Dedifferentiated amniotic fluid mesenchymal stem cell (primary cell): ENCODE data around the gene SELENOW.
"Not testable (repeated sequence)": the region's sequence is repeated elsewhere in the genome, so short reads cannot be mapped to it uniquely, and the experiment has no call there.

ENCODE experiments used
- DNase-seq: peaks from one replicate; pipeline ENCODE4 v3.0.0-alpha.2; 2016; ENCODE audit errors: extremely low spot score

Gene SELENOW

GRCh38 chr19:47778049-47778953 lies at the start of gene SELENOW:
Gene SELENOW, plus strand, starts transcription at chr19:47778703. Its CDS starts 83 bp downstream, at chr19:47778786.
- peak; percentile 31 for DNase-seq

DNA sequence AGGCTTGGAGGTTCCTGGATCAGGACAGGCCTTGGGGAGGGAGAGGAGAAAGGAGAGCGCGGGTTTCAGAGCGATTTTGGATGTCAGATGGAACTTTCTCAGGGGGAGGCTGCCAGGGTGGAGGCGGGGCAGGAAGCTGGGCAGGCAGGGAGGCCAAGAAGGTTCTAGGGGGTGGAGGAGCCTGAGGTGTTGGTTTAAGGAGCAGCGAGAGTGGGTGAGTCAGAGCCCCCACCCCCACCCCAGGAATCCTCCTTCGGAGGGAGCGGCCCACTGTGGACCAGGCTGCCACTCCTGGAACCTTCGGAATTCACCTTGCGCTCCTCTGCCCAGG lies 49.1 kb upstream of the SELENOW start:
- peak; percentile 75 for DNase-seq

DNA sequence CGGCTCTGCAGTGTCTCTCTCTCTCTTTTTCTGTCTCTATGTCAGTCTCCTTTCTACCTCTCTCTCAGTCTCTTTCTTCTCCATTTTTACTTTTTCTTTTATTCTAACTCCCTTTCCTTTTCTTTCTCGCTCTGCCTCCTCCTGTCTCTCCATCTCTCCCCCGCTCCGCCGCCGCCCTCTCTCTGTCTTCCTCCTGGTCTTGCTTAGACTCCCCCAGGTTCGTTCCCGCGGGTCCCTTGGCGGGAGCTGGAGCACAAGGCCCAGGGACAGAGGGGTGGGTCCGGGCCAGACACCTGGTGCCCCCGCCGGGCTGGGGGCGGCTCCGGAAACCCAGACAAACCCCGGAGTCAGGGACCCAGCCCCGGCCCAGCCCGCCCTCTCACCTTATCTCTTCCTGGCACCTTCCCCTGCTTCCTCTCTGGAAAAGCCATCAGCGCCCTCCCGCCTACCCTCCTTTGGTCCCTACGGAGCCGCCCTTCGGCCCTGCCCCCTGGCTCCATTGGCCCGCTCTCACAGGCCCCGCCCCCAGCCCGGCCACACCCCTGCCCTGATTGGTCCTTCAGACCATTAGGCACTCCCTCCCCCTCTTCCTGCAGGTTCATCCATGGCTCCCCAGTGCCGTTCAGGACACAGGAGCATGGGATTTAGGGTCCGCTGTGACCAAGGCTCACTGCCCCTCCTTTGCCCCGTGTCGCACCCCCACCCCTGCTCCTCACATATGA lies 48.5 kb upstream of the SELENOW start:
- DNase-seq, result no peak

DNA sequence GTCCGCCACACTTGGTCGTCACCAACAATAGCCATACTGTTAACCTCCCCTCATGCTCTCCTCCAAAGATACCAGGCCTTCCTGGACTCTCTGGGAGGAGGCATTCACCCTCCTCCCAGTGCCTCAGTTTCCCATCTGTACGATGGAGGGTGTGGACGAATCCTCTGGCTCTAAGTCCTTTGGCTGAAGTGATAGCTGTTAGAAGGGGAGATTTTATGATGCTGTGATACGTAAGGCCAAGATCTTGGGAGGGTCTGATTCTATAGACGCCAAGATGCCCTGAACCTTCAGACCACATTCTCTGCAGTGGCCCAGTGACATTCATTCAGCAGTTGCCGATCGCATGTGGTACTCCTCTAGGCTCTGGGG lies 48.0 kb upstream of the SELENOW start:
- DNase-seq, result no peak

DNA sequence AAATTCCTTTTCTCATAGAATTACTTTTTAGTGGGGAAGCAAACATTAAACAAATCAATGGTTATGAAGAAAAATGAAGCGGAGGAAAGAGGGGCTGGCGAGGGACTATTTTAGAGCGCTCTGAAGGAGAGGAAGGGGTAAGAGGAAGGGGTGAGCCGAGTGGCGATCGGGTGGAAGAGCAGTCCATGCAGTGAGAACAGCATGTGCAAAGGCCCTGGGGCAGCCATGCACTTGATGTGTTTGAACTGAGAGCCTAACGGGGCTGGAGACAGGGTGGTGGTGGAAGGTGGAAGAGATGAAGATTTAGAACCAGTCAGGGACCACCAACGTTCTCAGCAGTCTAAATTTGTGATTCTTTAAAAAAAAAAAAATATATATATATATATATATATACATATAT lies 47.6 kb upstream of the SELENOW start:
- DNase-seq, result no peak

DNA sequence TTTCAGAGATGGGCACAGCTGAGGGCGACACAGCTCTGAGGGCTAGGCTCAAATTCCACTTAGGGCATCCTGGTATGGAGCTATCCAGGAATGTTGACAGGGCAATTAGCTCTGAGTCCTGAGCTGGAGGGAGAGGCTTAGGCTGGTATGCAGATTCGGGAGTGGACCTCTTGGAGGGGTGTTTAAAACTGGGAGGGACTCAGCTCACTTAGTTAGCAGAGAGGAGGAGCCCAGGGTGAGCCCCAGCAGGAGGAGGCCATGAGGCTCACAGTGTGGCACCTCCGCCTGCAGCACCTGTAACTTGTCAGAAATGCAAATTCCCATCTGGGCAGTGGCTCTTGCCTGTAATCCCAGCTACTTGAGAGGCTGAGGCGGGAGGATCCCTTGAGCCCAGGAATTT lies 43.4 kb upstream of the SELENOW start:
- DNase-seq, result no peak

- no peak for DNase-seq
Observed at GRCh38 chr19:47740866-47741519, 37.5 kb upstream of the SELENOW start.

- DNase-seq, result no peak
Observed at GRCh38 chr19:47741544-47742140, 36.9 kb upstream of the SELENOW start.

DNA sequence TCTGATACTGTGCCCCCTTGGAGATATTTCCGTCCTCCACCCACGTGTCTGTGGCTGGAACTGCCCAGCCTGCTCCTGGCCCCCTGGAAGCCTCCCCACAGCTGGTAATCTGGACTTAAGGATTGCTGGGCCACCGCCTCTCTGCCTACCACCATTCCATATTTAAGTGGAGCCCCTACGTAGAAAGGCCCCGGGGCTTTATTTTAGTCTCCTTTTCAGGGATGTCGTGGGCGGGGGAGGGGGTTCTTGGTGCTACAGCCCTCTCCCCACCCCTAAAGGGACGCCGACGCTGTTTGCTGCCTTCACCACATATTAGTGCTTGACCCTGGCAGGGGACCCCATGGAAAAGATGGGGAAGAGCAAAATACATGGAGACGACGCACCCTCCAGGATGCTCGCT lies 35.9 kb upstream of the SELENOW start:
- DNase-seq, result no peak

- DNase-seq, result peak; percentile 95
Observed at GRCh38 chr19:47745010-47745901, 33.2 kb upstream of the SELENOW start, which contains the start of gene NOP53. Gene NOP53, plus strand, starts transcription at chr19:47745546. Its CDS starts 14 bp downstream, at chr19:47745560.

DNA sequence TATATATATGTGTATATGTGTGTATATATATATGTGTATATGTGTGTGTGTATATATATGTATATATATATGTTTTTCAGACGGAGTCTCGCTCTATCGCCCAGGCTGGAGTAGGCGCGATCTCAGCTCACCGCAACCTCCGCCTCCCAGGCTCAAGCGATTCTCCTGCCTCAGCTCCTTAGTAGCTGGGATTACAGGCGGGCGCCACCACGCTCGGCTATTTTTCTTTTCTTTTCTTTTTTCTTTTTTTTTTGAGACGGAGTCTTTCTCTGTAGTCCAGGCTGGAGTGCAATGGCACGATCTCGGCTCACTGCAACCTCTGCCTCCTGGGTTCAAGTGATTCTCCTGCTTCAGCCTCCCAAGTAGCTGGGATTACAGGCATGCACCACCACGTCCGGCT lies 32.4 kb upstream of the SELENOW start:
- not testable (repeated sequence) for DNase-seq

DNA sequence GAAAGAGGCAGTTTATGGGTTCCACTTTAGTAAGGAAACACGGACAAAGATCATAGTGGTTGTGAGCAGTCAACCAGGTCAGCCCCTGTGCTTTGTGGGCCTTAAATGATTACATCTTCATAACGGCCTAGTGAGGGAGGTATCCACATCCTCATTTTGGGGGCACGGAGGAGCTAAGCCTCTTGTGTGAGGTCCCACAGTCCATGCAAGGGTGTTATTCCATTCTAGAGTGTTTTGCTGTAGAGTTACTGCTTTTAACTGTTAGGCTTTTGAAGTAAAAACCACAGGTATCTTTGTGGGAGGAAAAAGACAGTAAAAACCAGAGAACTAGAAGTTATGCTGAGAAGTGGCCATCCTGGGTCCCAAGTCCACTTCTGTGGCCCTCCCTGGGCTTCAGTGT lies 29.2 kb upstream of the SELENOW start:
- no peak for DNase-seq

GRCh38 chr19:47750752-47751151 lies 27.8 kb upstream of the SELENOW start:
- no peak for DNase-seq

DNA sequence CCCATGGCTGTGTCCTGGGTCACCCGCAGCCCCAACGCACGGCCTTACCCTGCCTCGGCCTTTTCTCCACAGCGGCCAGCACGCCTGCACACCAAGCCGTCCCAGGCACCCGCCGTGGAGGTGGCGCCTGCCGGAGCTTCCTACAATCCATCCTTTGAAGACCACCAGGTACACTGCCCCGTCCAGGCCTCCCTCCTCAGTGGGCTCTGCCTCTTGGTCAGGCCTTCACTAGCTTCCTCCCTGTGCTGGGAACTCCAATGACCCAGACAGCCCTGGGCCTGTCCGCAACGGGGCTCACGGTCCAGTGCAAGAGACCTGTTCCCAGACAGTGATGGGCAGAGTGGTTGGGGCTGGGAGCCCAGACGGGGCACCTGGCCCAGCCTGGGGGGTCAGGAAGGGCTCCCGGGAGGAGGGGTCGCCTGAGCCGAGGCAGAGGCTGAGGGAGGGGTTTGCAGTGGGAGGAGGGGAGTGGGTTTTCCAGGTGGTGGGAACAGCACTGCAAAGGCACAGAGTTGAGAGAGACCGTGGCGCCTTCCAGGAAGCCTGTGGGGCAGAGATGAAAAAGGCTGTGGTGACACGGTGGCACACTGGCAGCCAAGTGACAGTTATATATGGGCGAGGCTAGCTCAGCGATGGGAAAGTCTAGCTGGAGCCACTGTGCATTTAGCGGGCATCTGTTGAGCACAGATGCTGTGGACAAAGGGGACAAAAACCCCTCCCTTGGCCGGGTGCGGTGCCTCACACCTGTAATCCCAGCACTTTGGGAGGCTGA lies 25.9 kb upstream of the SELENOW start:
- DNase-seq, result no peak

DNA sequence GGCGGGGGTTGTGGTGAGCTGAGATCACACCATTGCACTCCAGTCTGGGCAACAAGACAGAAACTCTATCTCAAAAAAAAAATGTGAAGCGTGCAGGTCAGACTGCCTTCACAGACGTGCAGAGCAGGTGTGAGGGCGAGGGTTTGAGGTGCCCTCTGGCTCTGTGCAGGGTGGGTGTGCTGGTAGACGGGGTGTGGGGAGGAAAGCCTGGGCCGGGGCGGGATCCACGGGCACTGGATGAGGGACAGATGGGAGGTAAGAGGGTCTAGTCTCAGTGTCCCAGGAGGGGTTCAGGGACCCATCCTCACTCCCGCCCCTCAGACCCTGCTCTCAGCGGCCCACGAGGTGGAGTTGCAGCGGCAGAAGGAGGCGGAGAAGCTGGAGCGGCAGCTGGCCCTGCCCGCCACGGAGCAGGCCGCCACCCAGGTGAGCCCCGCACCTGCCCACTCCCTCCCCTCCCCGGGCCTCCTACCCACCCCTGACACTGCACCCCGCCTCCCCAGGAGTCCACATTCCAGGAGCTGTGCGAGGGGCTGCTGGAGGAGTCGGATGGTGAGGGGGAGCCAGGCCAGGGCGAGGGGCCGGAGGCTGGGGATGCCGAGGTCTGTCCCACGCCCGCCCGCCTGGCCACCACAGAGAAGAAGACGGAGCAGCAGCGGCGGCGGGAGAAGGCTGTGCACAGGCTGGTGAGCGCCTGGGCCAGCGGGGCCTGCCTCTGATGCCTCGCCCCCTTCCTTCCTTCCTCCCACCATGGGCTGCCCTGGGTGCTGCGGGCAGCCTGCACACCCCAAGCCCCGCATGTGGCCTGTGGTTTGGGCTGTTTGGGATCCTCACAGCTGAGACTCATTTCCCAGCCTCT lies 24.1 kb upstream of the SELENOW start:
- DNase-seq, result no peak

DNA sequence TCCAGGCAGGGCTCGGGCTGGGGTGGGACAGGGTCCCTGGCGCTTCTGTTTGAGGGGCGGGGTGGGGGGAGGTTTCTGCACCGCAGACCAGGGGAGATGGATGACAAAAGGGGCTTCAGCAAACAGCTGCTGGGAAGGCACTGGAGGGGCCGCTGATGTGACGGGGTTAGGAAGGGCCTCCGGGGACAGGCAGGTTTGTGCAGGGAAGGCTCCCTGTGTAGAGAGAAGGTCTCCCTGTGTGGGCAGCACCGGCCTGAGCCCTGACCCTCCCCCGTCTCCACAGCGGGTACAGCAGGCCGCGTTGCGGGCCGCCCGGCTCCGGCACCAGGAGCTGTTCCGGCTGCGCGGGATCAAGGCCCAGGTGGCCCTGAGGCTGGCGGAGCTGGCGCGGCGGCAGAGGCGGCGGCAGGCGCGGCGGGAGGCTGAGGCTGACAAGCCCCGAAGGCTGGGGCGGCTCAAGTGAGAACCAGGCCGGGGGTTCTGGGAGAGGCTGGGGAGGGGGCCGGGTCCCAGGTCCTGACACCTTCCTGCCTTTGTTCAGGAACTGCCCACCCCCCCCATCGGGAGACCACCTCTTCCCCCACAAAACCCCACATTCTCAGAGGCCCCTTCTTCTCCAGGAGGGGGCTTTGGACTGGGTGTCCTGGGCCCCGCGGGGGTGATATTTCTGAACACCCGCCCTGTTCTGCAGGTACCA lies 23.3 kb upstream of the SELENOW start:
- no peak for DNase-seq

DNA sequence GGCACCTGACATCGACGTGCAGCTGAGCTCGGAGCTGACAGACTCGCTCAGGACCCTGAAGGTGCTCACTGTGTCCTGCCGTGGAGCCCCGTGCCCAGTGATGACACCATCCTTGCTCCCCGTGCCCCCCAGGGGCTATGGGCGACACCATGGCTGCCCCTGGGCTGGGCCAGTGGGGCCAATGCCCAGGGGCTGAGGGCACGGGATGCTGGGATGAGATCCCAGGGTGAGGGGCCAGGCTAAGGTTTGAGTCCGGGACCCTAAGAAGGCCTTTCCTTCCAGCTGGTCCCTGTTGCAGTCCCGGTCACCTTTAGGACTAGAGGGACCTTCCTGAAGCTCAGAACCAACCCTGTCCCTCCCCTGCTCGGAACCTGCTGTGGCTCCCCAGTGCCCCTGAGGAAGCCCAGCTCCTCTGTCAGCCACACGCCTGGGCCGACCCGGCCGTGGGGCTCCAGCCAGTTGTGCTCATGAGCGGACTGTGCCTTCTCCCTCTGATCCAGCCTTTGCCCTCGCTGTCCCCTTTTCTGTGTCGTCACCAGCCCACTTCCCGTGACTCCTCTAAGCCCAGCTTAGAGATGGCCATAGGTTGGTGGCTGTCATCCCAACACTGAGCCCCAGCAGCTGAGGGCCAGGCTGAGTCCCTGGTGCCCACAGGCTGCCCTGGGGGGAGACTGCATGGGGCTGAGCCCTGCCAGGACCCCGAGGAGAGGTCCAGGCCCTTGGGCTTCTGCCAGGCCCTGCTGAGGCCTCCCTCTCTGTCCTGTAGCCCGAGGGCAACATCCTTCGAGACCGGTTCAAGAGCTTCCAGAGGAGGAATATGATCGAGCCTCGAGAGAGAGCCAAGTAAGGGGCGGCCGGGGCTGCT lies 22.5 kb upstream of the SELENOW start:
- no peak for DNase-seq

GRCh38 chr19:47756627-47756929 lies 21.9 kb upstream of the SELENOW start:
- no peak for DNase-seq
